GM12801 (cell line): Measurements from ENCODE around the gene USP1.

ENCODE experiments used
- TF ChIP-seq, protein P1 (sequence below): IDR thresholded peaks from one replicate; pipeline ENCODE4 v1.5.1; 2011; ENCODE audit warnings: control low read depth; ENCODE audit not compliant: insufficient read length; ENCODE audit errors: extremely low read depth

The USP1 gene

DNA sequence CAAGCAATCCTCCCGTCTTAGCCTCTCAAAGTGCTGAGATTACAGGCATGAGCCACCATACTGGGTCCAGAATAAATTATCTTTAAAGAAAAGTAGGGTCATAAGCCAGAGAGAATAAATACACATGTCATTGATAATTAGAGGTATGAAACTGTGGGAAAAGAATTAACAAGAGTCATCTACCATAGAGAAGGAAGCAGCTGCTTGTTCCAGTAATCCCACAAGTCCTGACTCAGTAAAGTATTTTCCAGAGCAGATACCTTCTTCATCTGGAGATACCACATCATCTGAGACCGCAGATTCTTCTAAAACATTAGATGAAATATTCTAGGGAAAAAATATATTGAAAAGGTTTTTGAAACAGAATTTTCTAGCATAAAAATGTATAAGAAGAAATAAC is 55.7 kb downstream of the USP1 start:
- TF ChIP-seq, protein P1, sequence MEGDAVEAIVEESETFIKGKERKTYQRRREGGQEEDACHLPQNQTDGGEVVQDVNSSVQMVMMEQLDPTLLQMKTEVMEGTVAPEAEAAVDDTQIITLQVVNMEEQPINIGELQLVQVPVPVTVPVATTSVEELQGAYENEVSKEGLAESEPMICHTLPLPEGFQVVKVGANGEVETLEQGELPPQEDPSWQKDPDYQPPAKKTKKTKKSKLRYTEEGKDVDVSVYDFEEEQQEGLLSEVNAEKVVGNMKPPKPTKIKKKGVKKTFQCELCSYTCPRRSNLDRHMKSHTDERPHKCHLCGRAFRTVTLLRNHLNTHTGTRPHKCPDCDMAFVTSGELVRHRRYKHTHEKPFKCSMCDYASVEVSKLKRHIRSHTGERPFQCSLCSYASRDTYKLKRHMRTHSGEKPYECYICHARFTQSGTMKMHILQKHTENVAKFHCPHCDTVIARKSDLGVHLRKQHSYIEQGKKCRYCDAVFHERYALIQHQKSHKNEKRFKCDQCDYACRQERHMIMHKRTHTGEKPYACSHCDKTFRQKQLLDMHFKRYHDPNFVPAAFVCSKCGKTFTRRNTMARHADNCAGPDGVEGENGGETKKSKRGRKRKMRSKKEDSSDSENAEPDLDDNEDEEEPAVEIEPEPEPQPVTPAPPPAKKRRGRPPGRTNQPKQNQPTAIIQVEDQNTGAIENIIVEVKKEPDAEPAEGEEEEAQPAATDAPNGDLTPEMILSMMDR = no peak

DNA sequence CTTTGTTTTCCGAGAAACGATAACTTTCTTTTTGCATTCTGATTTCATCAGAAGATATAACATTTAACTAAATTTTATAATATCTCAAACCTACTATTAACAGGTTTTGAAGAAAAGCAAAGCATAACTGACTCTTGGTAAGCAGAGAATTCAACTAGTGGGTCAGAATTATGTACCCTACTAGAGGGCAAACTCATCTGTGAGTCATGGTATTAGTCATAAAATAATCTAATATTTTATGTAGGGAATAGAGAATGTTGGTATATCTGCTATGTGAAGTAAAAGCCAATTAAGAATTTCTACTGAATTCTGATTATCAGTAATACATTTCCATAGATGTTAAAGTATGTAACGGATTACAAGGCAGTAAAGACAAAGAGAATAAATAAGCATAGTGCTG is 56.8 kb downstream of the USP1 start:
- TF ChIP-seq, protein P1 = no peak

DNA sequence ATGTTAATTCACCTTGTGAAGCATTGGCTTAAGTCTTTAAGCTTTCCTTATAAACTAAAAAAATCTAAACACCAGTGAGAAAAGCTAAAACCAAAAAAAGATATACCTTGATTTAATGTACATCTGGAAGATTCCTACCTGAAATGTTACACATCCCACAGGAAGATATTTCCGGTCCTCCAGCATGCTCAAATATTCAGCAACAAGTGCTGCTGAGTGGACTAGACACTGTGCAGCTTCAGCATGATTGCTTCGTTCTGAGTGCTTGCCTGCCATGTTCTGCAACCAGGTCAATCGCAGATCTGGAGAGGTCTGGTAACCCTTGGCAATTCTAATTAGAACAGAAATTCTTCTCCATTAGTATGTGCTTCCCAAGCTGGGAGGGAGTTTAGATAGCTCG is 57.3 kb downstream of the USP1 start:
- TF ChIP-seq, protein P1 = no peak

DNA sequence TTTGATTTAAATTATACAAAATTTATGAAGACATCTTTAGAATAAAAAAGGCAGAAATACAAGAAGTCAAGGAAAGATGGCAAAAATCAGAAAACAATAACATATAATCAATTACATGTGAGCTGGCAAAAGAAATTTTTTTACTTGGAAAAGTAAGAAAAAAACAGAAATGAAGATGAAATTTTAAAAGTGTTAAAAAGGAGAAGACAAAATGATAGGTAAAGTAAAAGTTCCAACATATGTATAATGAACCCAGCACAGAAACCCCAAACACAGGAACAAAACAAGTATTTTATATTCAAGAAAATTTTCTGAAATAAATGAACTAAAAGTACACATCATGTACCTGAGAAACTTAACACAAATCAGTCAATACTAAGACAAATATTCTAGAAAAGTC is 63.4 kb downstream of the USP1 start:
- TF ChIP-seq, protein P1 = no peak
